HG03439 (cell line): Measurements from ENCODE around the gene GATB.

ENCODE experiments used
- ATAC-seq: cut with Tn5 transposase; IDR thresholded peaks from one replicate; pipeline ENCODE4 v1.9.1; 2021; ENCODE audit warnings: mild to moderate bottlenecking, moderate library complexity; ENCODE audit not compliant: unreplicated experiment

GATB gene

GRCh38 chr4:151657896-151658295, 102.9 kb downstream of the GATB start:
- no peak for ATAC-seq

DNA sequence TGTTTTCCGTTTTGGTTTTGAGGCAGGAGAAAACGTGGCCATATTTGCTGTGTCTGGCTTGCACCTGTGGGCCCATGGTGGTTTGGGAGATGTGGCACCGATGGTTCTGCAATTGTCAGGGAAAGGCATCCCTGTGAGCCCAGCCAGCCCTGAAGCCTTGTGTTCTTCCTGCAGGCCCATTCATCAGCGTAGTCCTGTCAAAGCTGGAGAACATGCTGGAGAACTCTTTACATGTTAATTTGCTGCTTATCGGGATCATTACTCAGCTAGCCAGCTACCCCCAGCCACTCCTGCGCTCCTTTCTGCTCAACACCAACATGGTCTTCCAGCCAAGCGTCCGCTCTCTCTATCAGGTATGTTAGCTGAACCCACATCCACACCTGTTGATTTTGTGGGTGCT, 104.7 kb downstream of the GATB start:
- no peak for ATAC-seq

GRCh38 chr4:151653548-151653918, 107.3 kb downstream of the GATB start:
- ATAC-seq: no peak

GRCh38 chr4:151652841-151653547, 107.8 kb downstream of the GATB start:
- ATAC-seq: no peak

DNA sequence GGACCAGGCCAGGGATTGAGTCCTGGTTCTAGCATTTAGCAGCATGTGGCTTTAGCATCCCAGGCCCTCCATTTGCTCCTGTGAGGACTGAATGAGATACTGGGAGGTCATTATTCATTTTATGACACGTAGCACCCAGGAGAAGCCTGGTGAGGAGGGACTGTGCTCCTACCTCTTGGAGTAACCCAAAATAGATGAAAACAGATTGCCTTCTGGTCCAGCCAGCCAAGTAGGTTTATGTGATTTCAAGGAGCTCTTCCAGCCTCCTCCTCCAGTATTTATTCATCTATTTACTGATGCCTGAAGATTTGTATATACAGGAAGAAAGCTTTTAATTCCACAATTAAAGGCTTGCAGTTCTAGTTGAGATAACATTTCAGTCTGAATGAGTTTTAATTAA, 109.3 kb downstream of the GATB start:
- ATAC-seq: no peak

- ATAC-seq: no peak
Observed at GRCh38 chr4:151649479-151649878, 111.3 kb downstream of the GATB start.

DNA sequence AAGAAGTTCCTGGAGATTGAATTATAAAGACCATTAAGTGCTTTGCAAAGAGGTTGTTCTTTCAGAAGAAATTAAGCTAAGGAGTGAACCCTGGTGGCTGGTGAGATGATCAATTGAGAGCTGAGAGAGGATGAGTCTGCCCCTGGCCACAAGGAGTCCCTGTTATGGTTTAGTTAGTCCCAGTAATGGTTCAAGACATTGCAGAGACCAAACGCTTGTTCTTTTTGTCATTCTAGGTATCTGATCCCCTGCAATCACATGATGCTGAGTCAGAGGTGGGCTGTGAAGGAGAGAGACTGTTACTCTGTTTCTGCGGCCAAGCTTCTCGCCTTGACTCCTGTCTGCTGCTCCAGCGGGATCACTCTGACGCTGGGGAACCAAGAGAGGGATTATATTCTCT, 114.5 kb downstream of the GATB start:
- no peak for ATAC-seq

- no peak for ATAC-seq
Observed at GRCh38 chr4:151644622-151645021, 116.2 kb downstream of the GATB start.

DNA sequence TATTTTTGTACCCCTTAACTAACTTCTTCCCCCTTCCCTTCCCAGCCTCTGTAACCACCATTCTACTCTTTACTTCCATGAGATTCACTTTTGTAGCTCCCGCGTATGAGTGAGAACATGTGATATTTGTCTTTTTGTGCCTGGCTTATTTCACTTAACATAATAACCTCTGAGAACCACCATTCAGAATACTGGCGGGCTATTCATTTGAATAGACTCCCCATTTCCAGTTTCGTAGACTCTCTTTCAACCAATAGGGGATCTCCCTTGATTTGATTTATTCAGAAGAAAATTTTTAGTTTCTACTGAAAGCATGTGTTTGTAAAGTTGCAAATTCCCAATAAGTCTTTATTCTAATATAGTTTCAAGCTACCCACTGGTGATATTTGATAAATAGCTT, 117.2 kb downstream of the GATB start:
- no peak for ATAC-seq

DNA sequence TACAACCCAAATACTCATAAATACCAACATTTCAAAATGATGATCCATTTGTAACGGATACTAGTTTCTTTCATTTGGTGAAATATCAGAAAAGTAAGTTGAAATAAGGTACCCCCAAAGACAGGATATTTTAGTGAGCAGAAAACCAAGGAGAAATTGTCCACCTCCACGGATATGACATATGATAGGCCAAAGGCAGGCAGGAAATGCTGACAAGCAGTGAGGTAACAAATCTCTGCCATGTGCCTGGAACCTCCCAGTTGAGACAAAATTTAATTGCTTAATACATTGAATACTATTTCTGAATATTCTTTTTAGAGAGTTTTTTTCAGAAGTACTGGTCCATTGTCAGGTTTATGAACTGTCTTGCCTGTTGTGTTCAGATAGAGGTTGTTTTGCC, 118.8 kb downstream of the GATB start:
- ATAC-seq: no peak

DNA sequence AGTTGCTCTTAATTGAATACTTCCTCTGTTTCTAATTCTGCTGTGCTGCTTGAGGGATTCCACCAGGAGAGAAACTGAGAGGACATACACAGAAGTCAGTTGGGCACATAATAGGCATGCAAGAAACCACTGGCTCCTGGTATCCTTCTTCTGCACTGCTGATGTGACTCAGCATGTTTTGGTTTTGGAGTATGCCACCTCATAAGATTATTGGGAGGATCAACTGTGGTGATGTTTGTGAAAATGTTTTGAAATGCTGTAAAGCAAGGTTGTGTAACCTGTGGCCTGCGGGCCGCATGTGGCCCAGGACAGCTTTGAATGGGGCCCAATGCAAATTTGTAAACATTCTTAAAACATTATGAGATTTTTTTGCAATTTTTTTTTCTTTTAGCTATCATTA, 119.6 kb downstream of the GATB start:
- ATAC-seq: no peak

DNA sequence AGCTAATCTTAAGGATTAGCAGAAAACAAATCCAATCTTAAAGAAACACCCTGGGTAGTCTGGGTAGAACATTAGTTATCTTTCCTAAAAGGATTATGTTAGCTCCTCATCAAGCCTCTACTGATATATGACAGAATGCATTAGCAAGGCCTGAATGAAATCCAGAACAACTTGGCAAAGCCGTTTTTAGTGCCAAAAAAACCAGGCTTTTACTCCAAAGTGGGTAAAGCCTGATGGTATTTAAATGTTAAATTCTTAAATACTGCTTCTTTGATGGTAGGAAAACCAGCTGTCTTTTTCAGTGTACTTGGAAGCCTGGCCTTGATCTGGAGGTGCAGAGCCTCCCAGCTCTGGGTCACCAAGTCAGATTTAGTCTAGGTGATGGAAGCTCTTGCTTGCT, 120.4 kb downstream of the GATB start:
- ATAC-seq: no peak

DNA sequence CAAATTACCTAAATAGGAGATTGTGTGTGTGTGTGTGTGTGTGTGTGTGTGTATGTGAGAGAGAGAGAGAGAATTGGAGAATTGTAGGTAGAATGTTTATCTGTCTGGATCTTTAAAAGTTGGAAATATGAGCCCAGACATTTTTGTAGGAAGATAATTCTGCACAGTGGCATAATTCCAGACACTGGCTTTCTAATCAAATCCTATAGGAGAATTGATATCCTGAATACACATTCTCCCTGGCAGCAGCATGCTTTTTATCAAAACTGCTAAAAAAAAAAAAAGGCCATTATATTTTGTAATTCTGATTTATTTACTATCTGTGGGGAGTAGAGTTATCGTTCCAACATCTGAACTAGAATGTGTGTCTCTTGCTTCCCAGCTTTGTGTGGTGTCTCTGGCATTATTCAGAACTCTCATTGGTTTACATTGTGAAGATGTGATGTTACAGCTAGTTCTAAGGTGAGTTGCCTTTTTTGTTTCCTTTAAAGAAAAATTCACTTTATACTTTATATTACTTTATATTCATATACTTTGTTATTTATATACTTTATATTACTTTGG, 122.4 kb downstream of the GATB start:
- ATAC-seq: no peak

DNA sequence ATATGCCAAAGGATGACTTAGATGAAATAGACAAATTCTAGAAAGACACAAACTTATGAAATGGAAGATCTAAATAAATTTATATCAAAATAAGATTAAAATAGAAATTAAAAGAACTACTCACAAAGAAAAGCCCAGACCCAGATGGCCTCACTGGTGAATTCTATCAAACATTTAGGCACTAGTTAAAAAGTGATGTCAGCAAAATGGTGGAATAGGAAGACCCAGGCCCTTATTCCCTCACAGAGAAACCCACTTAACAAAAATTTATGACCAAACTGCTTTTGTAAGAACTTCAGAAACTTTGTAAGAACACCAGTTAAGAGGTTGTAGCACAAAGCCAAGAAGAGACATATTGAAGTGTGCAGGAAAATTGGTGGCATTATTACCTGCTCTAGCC, 129.5 kb downstream of the GATB start:
- no peak for ATAC-seq

GRCh38 chr4:151629097-151629783, 131.6 kb downstream of the GATB start:
- ATAC-seq: no peak

GRCh38 chr4:151628001-151628608, 132.7 kb downstream of the GATB start:
- no peak for ATAC-seq

DNA sequence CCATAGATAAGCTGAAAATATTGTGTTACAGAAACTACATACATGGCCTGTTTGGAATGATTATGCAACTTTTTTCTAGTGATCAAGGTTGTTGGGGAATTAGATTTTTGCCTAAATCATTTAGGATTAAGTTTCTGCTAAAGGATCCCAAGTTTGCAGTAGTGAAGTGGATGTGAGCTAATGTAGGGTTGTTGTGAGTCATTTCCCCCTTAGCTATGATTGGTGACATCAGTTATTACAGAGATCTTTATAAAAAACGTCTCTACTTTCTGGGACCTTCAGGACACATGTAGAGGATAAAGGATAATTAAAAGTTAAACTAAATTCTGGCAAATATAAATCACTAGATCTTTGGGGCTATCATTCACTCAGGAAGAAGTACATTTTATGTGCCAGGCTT, 133.3 kb downstream of the GATB start:
- no peak for ATAC-seq

DNA sequence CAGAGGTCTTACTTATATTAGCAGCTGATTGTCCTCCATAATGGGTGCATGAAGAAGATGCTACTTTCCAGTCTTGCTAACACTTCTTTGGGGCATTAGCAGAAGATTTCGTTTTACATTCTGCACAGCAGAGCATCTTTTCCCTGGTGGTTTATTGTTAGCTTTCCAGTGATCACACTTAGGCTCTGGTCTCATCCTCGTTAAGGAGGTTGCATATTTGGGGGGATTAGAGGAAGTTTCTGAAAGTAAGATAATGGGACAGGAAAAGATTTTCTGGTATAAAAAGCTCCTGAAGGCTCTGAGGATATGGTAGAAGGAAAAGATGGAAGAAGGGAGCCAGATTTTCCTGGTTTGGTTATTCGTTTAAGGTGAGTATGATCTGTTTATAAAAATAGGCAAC, 134.1 kb downstream of the GATB start:
- no peak for ATAC-seq

DNA sequence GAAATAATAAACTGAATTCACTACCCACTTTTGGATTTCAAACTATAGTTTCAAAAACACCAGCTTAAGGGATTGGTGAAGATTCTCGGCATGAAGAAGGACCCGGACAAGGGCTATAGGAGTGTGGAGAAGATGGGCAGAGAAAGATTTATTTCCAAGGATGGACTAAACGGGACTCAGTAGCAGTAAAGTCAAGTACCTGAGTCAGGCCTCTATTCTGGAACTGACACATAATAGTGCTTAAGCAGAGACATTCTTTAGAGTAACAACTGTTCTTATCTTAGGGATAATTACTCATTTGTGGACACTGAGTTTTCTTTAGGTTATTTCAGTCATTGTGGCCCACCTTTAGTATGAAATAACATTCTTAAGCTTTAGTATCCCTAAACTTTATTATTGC, 134.6 kb downstream of the GATB start:
- ATAC-seq: no peak

DNA sequence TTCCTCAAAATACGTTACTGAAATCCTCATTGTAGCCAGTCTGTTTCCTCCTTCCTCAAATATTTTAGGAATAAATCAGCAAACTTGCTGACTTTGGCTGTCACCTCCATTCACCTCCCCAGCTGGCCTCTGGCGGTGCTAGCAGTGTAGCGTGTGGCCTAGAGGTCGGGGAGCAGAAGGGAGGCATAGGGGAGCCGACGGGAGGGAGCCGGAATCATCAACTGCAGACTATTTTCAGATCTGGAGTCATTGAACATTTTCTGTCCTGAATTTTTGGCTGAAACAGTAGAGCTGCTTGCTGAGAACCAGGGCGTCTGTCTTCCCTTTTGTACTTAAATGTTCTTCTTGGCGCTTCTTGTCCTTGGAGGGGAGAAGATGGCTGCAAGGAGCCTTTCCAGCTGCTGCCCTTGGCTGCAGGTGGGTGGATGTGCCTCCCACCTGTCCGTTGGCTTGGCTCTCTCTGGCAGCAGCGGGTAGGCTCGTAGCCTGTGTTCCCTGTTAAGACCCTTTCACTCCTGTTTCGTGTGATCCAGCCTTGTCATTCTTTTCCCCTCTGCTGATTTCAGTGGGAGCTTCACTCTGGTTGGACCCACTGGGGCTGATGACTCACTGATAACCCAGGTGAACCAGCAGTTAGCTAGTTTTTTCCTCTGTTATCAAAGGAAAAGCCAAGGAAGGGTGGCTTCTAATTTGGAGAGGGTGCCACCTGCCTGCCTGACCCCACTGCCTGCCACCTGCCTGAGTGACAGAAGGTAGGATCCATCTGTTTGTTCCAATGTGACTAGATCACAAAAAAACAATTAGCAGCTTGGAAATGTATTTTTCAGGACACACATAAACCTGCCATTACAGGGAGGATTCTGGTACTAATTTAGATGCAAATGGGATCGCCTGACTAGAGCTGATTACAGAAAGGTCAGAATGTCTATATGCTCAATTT, 135.9 kb downstream of the GATB start:
- ATAC-seq: no peak
